Measurements from ENCODE around the gene ZC3H12A.
A peak's percentile ranks its signal among the peaks of the same experiment; 100 is the strongest.

Gene ZC3H12A

GRCh38 chr1:37474046-37474696 lies at the start of gene ZC3H12A:
TSS of gene ZC3H12A (plus strand) at chr1:37474580. CDS start at chr1:37475497, 917 bp downstream.
- DNase-seq: peak; percentile 91

GRCh38 chr1:37425221-37425620 lies 49.2 kb upstream of the ZC3H12A start:
- DNase-seq: no peak

- no peak for DNase-seq
Measured at GRCh38 chr1:37429029-37429428, 45.4 kb upstream of the ZC3H12A start.

- no peak for DNase-seq
Measured at GRCh38 chr1:37430103-37430985, 44.0 kb upstream of the ZC3H12A start.

GRCh38 chr1:37432716-37433115 lies 41.7 kb upstream of the ZC3H12A start:
- DNase-seq: no peak

GRCh38 chr1:37433171-37433570 lies 41.2 kb upstream of the ZC3H12A start:
- no peak for DNase-seq

GRCh38 chr1:37434292-37435225 lies 39.8 kb upstream of the ZC3H12A start:
- DNase-seq: peak; percentile 72

GRCh38 chr1:37437087-37437486 lies 37.3 kb upstream of the ZC3H12A start:
- DNase-seq: no peak

- DNase-seq: no peak
Measured at GRCh38 chr1:37438037-37438868, 36.1 kb upstream of the ZC3H12A start.

- DNase-seq: no peak
Measured at GRCh38 chr1:37438869-37439343, 35.5 kb upstream of the ZC3H12A start.

- no peak for DNase-seq
Measured at GRCh38 chr1:37439349-37439995, 34.9 kb upstream of the ZC3H12A start.

GRCh38 chr1:37441490-37441889 lies 32.9 kb upstream of the ZC3H12A start:
- DNase-seq: no peak

- no peak for DNase-seq
Measured at GRCh38 chr1:37442139-37442538, 32.2 kb upstream of the ZC3H12A start.

GRCh38 chr1:37442644-37443043 lies 31.7 kb upstream of the ZC3H12A start:
- DNase-seq: no peak

- DNase-seq: no peak
Measured at GRCh38 chr1:37446874-37447273, 27.5 kb upstream of the ZC3H12A start.

GRCh38 chr1:37448185-37448584 lies 26.2 kb upstream of the ZC3H12A start:
- DNase-seq: no peak

GRCh38 chr1:37448691-37449417 lies 25.5 kb upstream of the ZC3H12A start:
- no peak for DNase-seq

- DNase-seq: peak; percentile 22
Measured at GRCh38 chr1:37449936-37450335, 24.4 kb upstream of the ZC3H12A start.

GRCh38 chr1:37452416-37452815 lies 22.0 kb upstream of the ZC3H12A start:
- no peak for DNase-seq

GRCh38 chr1:37453647-37454046 lies 20.7 kb upstream of the ZC3H12A start:
- DNase-seq: no peak

GRCh38 chr1:37455516-37455915 lies 18.9 kb upstream of the ZC3H12A start:
- no peak for DNase-seq
